IMR-90 (cell line): ENCODE results near the gene LYPD4. TPM values are rescaled to one million over a fixed set of nuclear protein-coding genes. Genes with fewer than 3 reads are reported as not detected.

Experiments
- ATAC-seq: fragments of 200-7000 bp; cut with Tn5 transposase; 2 replicates; pipeline ENCODE4 v1.9.1; 2020; ENCODE audit warnings: low read depth, mild to moderate bottlenecking, moderate library complexity
- BruUV-seq: library from RNA; stranded (reverse); fragments of 400-500 nt; replicated peaks from 2 replicates; lab custom pipeline; 2021; lab: Mats Ljungman, UMichigan
- CTCF ChIA-PET: fragments of 300-600 bp; formaldehyde crosslinking; extraction: SDS; loops from one replicate; lab custom pipeline; 2021; ENCODE audit warnings: antibody characterized with exemption; lab: Yijun Ruan, JAX
- POLR2A ChIA-PET: fragments of 300-600 bp; sonication (Branson Sonifier 250); formaldehyde crosslinking; loops from one replicate; lab custom pipeline; 2022; ENCODE audit warnings: antibody characterized with exemption; ENCODE audit not compliant: unreplicated experiment; lab: Charles Lee
- DNase-seq: peaks from one replicate; pipeline ENCODE4 v3.0.0; 2013
- H2AFZ ChIP-seq: replicated peaks from 2 replicates; pipeline ENCODE3; 2013; ENCODE audit warnings: low read length, mild to moderate bottlenecking; ENCODE audit not compliant: poor library complexity
- H2AK5ac ChIP-seq: 2 replicates; pipeline ENCODE4 v1.6.1; 2013; ENCODE audit warnings: low read depth, low read length, inconsistent platforms
- H2AK9ac ChIP-seq: replicated peaks from 2 replicates; pipeline ENCODE3; 2013; ENCODE audit warnings: mild to moderate bottlenecking, low read depth, low read length, moderate library complexity; ENCODE audit not compliant: poor library complexity
- H2BK120ac ChIP-seq: 2 replicates; pipeline ENCODE4 v1.6.1; 2013; ENCODE audit warnings: low read depth, low read length, inconsistent platforms
- H2BK15ac ChIP-seq: 3 replicates; pipeline ENCODE4 v1.6.1; 2013; ENCODE audit warnings: low read depth, low read length, inconsistent platforms
- H2BK20ac ChIP-seq: 2 replicates; pipeline ENCODE4 v1.6.1; 2013; ENCODE audit warnings: low read depth, mild to moderate bottlenecking, inconsistent platforms, low read length, moderate library complexity
- H2BK5ac ChIP-seq: 2 replicates; pipeline ENCODE4 v1.6.1; 2013; ENCODE audit warnings: mild to moderate bottlenecking, low read depth, low read length, inconsistent platforms; ENCODE audit not compliant: poor library complexity, severe bottlenecking
- H3K14ac ChIP-seq: replicated peaks from 2 replicates; pipeline ENCODE4 v1.6.1; 2013; ENCODE audit warnings: low read depth, low read length, inconsistent platforms
- H3K18ac ChIP-seq: 2 replicates; pipeline ENCODE4 v1.6.1; 2013; ENCODE audit warnings: low read depth, low read length, control low read depth
- H3K23ac ChIP-seq: 2 replicates; pipeline ENCODE4 v1.6.1; 2013; ENCODE audit warnings: low read depth, low read length, inconsistent platforms
- H3K27ac ChIP-seq: 2 replicates; pipeline ENCODE4 v1.5.1; 2013; ENCODE audit warnings: mild to moderate bottlenecking, control low read depth, low read length; ENCODE audit not compliant: insufficient read depth
- H3K27me3 ChIP-seq: 2 replicates; pipeline ENCODE4 v1.6.1; 2013; ENCODE audit warnings: low read length; ENCODE audit not compliant: control insufficient read depth, insufficient read depth
- H3K36me3 ChIP-seq: 2 replicates; pipeline ENCODE4 v1.6.1; 2013; ENCODE audit warnings: low read length, mixed read lengths; ENCODE audit not compliant: control insufficient read depth, insufficient read depth
- H3K4ac ChIP-seq: 2 replicates; pipeline ENCODE4 v1.6.1; 2013; ENCODE audit warnings: low read depth, low read length, inconsistent platforms
- H3K4me1 ChIP-seq: 2 replicates; pipeline ENCODE4 v1.6.1; 2013; ENCODE audit warnings: low read length, mixed read lengths; ENCODE audit not compliant: control insufficient read depth, insufficient read depth
- H3K4me2 ChIP-seq: 2 replicates; pipeline ENCODE4 v1.6.1; 2013; ENCODE audit warnings: low read depth, mild to moderate bottlenecking, control low read depth, low read length, moderate library complexity
- H3K4me3 ChIP-seq: 2 replicates; pipeline ENCODE4 v1.5.1; 2013; ENCODE audit warnings: low read depth, mild to moderate bottlenecking, control low read depth, low read length, moderate library complexity; ENCODE audit not compliant: insufficient read depth
- H3K56ac ChIP-seq: 2 replicates; pipeline ENCODE4 v1.6.1; 2013; ENCODE audit warnings: low read length, inconsistent platforms; ENCODE audit not compliant: insufficient read depth; ENCODE audit errors: extremely low read depth
- H3K79me1 ChIP-seq, 2 experiments: 2 replicates each; pipeline ENCODE4 v1.6.1; 2013; ENCODE audit warnings: low read length in 2 of 2, inconsistent platforms in 1 of 2, low read depth in 1 of 2
- H3K9ac ChIP-seq: 2 replicates; pipeline ENCODE4 v1.6.1; 2013; ENCODE audit warnings: low read depth, low read length, control low read depth
- H3K9me1 ChIP-seq: 2 replicates; pipeline ENCODE4 v1.6.1; 2013; ENCODE audit warnings: low read length, inconsistent platforms; ENCODE audit not compliant: insufficient read depth
- H3K9me3 ChIP-seq: 2 replicates; pipeline ENCODE4 v1.6.1; 2013; ENCODE audit warnings: low read length; ENCODE audit not compliant: control insufficient read depth, insufficient read depth
- H4K20me1 ChIP-seq: 2 replicates; pipeline ENCODE4 v1.6.1; 2013; ENCODE audit warnings: low read length, inconsistent platforms; ENCODE audit not compliant: insufficient read depth
- H4K5ac ChIP-seq: 2 replicates; pipeline ENCODE4 v1.6.1; 2013; ENCODE audit warnings: mild to moderate bottlenecking, low read depth, low read length, control low read depth
- H4K8ac ChIP-seq, 2 experiments: 2 replicates each; pipeline ENCODE4 v1.6.1; 2013; ENCODE audit warnings: low read depth in 2 of 2, low read length in 2 of 2, control low read depth in 1 of 2, inconsistent platforms in 1 of 2
- H4K91ac ChIP-seq: 2 replicates; pipeline ENCODE4 v1.6.1; 2013; ENCODE audit warnings: low read depth, low read length, inconsistent platforms; ENCODE audit not compliant: insufficient read depth
- FOS ChIP-seq: fragments of 150-350 bp; IDR thresholded peaks from 2 replicates; pipeline ENCODE4 v1.6.1; 2016; ENCODE audit warnings: low read depth, low read length
- MAFK ChIP-seq: IDR thresholded peaks from 2 replicates; pipeline ENCODE4 v1.6.1; 2012; ENCODE audit warnings: low read depth, low read length, improper control_type of control experiment
- MXI1 ChIP-seq: IDR thresholded peaks from 2 replicates; pipeline ENCODE4 v1.6.1; 2012; ENCODE audit warnings: low read depth, mild to moderate bottlenecking, low read length, moderate library complexity, borderline replicate concordance
- RCOR1 ChIP-seq: IDR thresholded peaks from 2 replicates; pipeline ENCODE4 v1.6.1; 2012; ENCODE audit warnings: mild to moderate bottlenecking, low read length, improper control_type of control experiment; ENCODE audit not compliant: insufficient replicate concordance
- RFX5 ChIP-seq: IDR thresholded peaks from 2 replicates; pipeline ENCODE4 v1.8.0; 2012; ENCODE audit warnings: low read depth, mild to moderate bottlenecking, low read length, moderate library complexity
- SMC3 ChIP-seq: fragments of 150-350 bp; IDR thresholded peaks from 2 replicates; pipeline ENCODE4 v1.6.1; 2016; ENCODE audit warnings: low read depth, mild to moderate bottlenecking, antibody characterized with exemption, low read length, moderate library complexity
- USF2 ChIP-seq: fragments of 150-350 bp; IDR thresholded peaks from 2 replicates; pipeline ENCODE4 v1.6.1; 2017; ENCODE audit warnings: mild to moderate bottlenecking, antibody characterized with exemption, low read length, low read depth
- WGBS, 2 experiments: methylation state at CpG; one replicate each; pipeline versions ENCODE4 v1.1.5 to v1.1.7; 2013; ENCODE audit warnings: missing lambda C conversion rate in 2 of 2; ENCODE audit not compliant: insufficient read length in 1 of 2; ENCODE audit errors: extremely low coverage in 2 of 2; 5-methylcytosine and 5-hydroxymethylcytosine counted together
- dilution Hi-C: fragments of 300-500 bp; cut with HindIII; formaldehyde crosslinking; loops from one replicate; pipeline ENCODE4 v1.14.3; 2018; ENCODE audit warnings: low sequenced_read_pairs; ENCODE audit not compliant: unreplicated experiment
- in situ Hi-C: fragments of 300-500 bp; cut with MboI; formaldehyde crosslinking; loops from 3 replicates; pipeline ENCODE4 v1.14.3; 2019; ENCODE audit warnings: low sequenced_read_pairs, inconsistent platforms, mixed read lengths
- intact Hi-C: fragments of 100-400 bp; cut with micrococcal nuclease; formaldehyde crosslinking; loops from 2 replicates; pipeline ENCODE4 v1.10.0; 2022
- polyA plus RNA-seq, 3 experiments: library from polyadenylated mRNA; depleted of rRNA; stranded (reverse); fragments of >200 nt; gene quantifications; 2 replicates each; pipeline ENCODE4 v1.2.3, GENCODE V29; 2012; ENCODE audit warnings: low replicate concordance in 1 of 3
- total RNA-seq: library from RNA; depleted of rRNA; stranded (reverse); fragments of >200 nt; gene quantifications from 2 replicates; pipeline ENCODE4 v1.2.3, GENCODE V29; 2012

The LYPD4 gene
- total and polyA plus RNA-seq, 2 of the 4 experiments (the other 2 are of a cell fraction): not detected

- no peak overlapping the region for H4K5ac ChIP-seq
- no peaks in the 10 kb centered on the region for H4K20me1 ChIP-seq
- no peaks in the 10 kb centered on the region for H3K9me1 ChIP-seq
- peaks cover 36% of the 10 kb centered on the region for H3K27me3 ChIP-seq
- in situ Hi-C loops: no loop called here
- no peak overlapping the region for H3K23ac ChIP-seq
- ChIA-PET CTCF (no interaction called here), POLR2A (no interaction called here)
- no peak overlapping the region for H2AK9ac ChIP-seq
- H2BK15ac ChIP-seq: no peak overlapping the region
- H2BK20ac ChIP-seq: no peak overlapping the region
- dilution Hi-C loops: no loop called here
- H3K14ac ChIP-seq: no peak overlapping the region
- H3K18ac ChIP-seq: no peak overlapping the region
- no peak overlapping the region for H3K4me2 ChIP-seq
- no peak overlapping the region for H3K56ac ChIP-seq
- H3K4me1 ChIP-seq: no peaks in the 10 kb centered on the region
- no peaks in the 10 kb centered on the region for H3K9me3 ChIP-seq
- no peak overlapping the region for H3K4ac ChIP-seq
- BruUV-seq: no TSS peak
- no peak overlapping the region for H3K9ac ChIP-seq
- WGBS, 2 experiments: 44% methylated on average over 3 of the region's 6 CpGs; no CpG with 5 or more reads in 1 of the 2 experiments
- H3K79me1 ChIP-seq: no peaks in the 10 kb centered on the region
- no peak for ATAC-seq
- H4K8ac ChIP-seq: no peak overlapping the region
- H3K36me3 ChIP-seq: no peaks in the 10 kb centered on the region
- TF ChIP-seq FOS (no peak), RCOR1 (no peak), MAFK (no peak), USF2 (no peak), RFX5 (no peak), MXI1 (no peak), SMC3 (no peak)
- no peak for DNase-seq
- no peak overlapping the region for H2BK120ac ChIP-seq
- H4K91ac ChIP-seq: no peak overlapping the region
- no peak overlapping the region for H2AFZ ChIP-seq
- no peak overlapping the region for H3K4me3 ChIP-seq
- no peak overlapping the region for H2AK5ac ChIP-seq
- intact Hi-C loops: no loop called here
- no peak overlapping the region for H2BK5ac ChIP-seq
- no peak overlapping the region for H3K27ac ChIP-seq
Measured at GRCh38 chr19:41848666-41849065, 4.2 kb upstream of the LYPD4 start.
